ENCODE measurements around the gene C17orf67. TPM values are rescaled to one million over a fixed set of nuclear protein-coding genes. Genes with fewer than 3 reads are reported as not detected.
A peak's percentile ranks its signal among the peaks of the same experiment; 100 is the strongest.

Gene C17orf67, protein sequence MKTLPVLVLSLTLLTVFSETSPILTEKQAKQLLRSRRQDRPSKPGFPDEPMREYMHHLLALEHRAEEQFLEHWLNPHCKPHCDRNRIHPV
- total RNA-seq, result 1.6 and 2.4 TPM in 2 replicates
- long read RNA-seq, partial matches to known transcripts, result 0 of 1 reads
- long read RNA-seq, other reads (novel, unspliced or antisense), result 1 of 1 reads

DNA sequence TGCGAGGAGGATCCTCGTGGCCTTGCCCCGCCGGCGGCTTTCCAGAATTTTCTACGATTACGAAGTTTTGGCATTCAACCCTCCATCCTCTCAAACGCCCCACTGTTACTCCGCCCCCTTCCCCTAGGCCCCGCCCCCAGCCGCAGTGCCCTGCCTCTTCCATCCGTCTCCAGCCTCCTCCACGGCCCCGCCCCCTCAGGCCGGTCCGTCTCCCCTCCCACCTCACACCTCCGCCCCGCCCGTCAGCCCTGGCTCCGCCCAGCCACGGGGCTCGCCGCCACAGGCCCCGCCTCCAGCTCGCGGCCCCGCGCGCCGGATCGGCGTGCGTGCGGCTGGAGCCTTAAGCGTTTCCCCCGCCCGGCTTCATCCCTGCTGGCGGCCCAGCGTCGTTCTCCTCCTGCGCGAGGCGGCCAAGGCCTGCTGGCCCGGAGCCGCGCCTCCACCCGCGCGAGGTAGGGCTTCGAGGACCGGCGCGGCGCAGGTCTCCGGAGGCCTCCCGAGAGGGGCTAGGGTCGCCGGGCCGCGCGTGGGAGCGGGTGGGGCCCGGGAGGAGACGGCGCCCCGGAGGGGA lies at the start of gene C17orf67, which contains the start of gene DGKE:
Gene C17orf67 (minus strand): TSS at position 112 of the 571 bp plus-strand sequence. CDS start 18,110 bp downstream, outside the sequence.
Gene DGKE (plus strand): TSS at position 343 of the 571 bp plus-strand sequence. CDS start 645 bp downstream, outside the sequence.
- Mint-ChIP-seq H3K27me3 (ENCODE audit: unreplicated experiment) (no peaks in the 10 kb centered on the region), H3K9me3 (ENCODE audit: unreplicated experiment) (no peaks in the 10 kb centered on the region), H3K27ac (ENCODE audit: unreplicated experiment) (peak within 1 kb of the TSS; percentile 77), H3K36me3 (ENCODE audit: unreplicated experiment) (peaks cover 8% of the 10 kb centered on the region), H3K4me1 (ENCODE audit: unreplicated experiment) (peaks cover 17% of the 10 kb centered on the region), H3K4me3 (ENCODE audit: unreplicated experiment) (peak within 1 kb of the TSS; percentile 84)
- TF ChIP-seq, protein P1, sequence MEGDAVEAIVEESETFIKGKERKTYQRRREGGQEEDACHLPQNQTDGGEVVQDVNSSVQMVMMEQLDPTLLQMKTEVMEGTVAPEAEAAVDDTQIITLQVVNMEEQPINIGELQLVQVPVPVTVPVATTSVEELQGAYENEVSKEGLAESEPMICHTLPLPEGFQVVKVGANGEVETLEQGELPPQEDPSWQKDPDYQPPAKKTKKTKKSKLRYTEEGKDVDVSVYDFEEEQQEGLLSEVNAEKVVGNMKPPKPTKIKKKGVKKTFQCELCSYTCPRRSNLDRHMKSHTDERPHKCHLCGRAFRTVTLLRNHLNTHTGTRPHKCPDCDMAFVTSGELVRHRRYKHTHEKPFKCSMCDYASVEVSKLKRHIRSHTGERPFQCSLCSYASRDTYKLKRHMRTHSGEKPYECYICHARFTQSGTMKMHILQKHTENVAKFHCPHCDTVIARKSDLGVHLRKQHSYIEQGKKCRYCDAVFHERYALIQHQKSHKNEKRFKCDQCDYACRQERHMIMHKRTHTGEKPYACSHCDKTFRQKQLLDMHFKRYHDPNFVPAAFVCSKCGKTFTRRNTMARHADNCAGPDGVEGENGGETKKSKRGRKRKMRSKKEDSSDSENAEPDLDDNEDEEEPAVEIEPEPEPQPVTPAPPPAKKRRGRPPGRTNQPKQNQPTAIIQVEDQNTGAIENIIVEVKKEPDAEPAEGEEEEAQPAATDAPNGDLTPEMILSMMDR (IDR thresholded peaks at IDR 0.05), result no peak
- peak; percentile 99 for DNase-seq (ENCODE audit: extremely low spot score, unreplicated experiment)

DNA sequence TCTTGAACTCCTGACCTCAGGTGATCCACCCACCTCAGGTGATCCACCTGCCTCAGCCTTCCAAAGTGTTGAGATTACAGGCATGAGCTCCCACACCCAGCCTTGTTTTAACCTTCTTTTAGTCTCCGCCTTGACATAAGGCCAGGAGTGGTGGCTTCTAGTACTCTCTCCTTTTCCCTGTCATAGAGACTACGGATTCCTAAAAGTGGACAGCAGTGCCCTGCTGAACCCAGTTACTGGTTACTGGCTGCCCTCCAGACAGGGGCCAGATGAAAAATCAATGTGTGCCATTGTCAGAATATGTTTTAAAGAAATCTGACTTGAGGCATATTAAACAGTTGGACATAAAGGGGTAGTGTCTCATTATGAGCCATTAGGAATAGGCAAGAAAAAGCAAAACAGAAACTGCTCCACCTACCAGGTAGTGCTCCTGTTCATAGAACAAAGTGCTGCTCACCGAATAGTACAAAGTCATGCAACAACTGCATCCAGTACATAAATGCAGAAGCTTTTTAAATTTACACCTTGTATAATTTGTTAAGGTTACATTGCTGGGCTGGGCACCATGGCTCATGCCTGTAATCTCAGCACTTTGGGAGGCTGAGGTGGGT lies 48.1 kb upstream of the C17orf67 start:
- no peaks in the 10 kb centered on the region for H3K9me3 Mint-ChIP-seq (ENCODE audit: unreplicated experiment)
- no peak overlapping the region for H3K4me3 Mint-ChIP-seq (ENCODE audit: unreplicated experiment)
- H3K27me3 Mint-ChIP-seq (ENCODE audit: unreplicated experiment), result no peaks in the 10 kb centered on the region
- H3K4me1 Mint-ChIP-seq (ENCODE audit: unreplicated experiment), result no peaks in the 10 kb centered on the region
- DNase-seq (ENCODE audit: extremely low spot score, unreplicated experiment), result peak; percentile 46
- no peak overlapping the region for H3K27ac Mint-ChIP-seq (ENCODE audit: unreplicated experiment)
- TF ChIP-seq, protein P1 (IDR thresholded peaks at IDR 0.05), result no peak
- no peaks in the 10 kb centered on the region for H3K36me3 Mint-ChIP-seq (ENCODE audit: unreplicated experiment)

DNA sequence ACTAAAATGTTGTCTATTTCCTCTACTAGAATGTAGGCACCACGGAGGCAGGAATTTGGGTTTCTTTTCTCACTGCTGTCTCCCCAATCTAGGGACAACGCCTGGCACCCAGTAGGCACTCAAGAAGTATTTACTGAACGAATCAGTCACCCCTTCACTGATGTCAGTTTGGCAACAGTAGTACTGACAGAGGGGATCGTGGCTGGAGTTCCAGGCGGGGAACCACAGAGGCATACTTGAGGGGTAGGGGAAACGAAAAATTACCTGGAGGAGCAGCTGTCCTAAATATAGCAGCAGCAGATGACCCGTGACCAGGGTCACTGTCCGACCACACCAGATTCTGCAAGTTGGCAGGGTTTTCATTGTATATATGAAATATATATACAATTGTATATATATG lies 46.9 kb upstream of the C17orf67 start:
- Mint-ChIP-seq H3K27me3 (ENCODE audit: unreplicated experiment) (peaks cover 2% of the 10 kb centered on the region), H3K4me1 (ENCODE audit: unreplicated experiment) (no peaks in the 10 kb centered on the region), H3K4me3 (ENCODE audit: unreplicated experiment) (no peak overlapping the region), H3K36me3 (ENCODE audit: unreplicated experiment) (no peaks in the 10 kb centered on the region), H3K27ac (ENCODE audit: unreplicated experiment) (no peak overlapping the region), H3K9me3 (ENCODE audit: unreplicated experiment) (no peaks in the 10 kb centered on the region)
- TF ChIP-seq, protein P1 (IDR thresholded peaks at IDR 0.05), result no peak
- DNase-seq (ENCODE audit: extremely low spot score, unreplicated experiment), result peak; percentile 38

DNA sequence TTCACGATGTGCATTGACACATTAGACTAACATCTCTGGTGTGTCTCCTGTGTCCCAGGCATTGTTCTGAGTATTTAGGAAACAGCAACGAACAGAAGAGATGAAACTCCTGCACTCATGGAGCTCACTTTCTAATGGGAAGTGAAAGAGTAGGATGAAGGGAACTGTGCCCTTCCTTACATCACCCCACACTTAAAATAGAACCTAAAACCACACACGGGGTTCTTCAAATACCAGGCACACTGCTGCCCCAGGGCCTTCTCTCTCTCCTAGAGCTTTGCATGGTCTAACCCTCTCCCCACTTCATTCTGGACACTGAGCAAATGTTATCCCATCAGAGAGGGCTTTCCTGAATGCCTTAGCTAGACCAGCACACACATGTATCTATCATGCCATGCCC lies 46.4 kb upstream of the C17orf67 start:
- no peak overlapping the region for H3K4me3 Mint-ChIP-seq (ENCODE audit: unreplicated experiment)
- H3K9me3 Mint-ChIP-seq (ENCODE audit: unreplicated experiment), result no peaks in the 10 kb centered on the region
- no peak overlapping the region for H3K27ac Mint-ChIP-seq (ENCODE audit: unreplicated experiment)
- no peaks in the 10 kb centered on the region for H3K36me3 Mint-ChIP-seq (ENCODE audit: unreplicated experiment)
- no peak for DNase-seq (ENCODE audit: extremely low spot score, unreplicated experiment)
- TF ChIP-seq, protein P1 (IDR thresholded peaks at IDR 0.05), result no peak
- H3K4me1 Mint-ChIP-seq (ENCODE audit: unreplicated experiment), result no peaks in the 10 kb centered on the region
- H3K27me3 Mint-ChIP-seq (ENCODE audit: unreplicated experiment), result peaks cover 2% of the 10 kb centered on the region

DNA sequence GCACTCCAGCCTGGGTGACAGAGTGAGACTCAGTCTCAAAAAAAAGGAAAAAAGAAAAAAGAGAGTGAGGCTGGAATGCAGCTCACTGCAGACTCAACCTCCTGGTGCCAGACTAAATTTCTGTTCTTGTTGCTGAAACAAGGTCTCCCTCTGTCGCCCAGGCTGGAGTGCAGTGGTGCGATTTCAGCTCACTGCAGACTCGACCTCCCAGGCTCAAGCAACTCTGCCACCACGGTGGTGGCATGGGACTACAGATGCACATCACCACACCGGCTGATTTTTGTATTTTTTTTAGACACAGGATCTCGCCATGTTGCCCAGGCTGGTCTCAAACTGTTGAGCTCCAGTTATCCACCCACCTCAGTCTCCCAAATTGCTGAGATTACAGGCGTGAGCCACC lies 45.6 kb upstream of the C17orf67 start:
- no peaks in the 10 kb centered on the region for H3K9me3 Mint-ChIP-seq (ENCODE audit: unreplicated experiment)
- H3K36me3 Mint-ChIP-seq (ENCODE audit: unreplicated experiment), result no peaks in the 10 kb centered on the region
- no peak overlapping the region for H3K4me3 Mint-ChIP-seq (ENCODE audit: unreplicated experiment)
- peaks cover 2% of the 10 kb centered on the region for H3K27me3 Mint-ChIP-seq (ENCODE audit: unreplicated experiment)
- H3K4me1 Mint-ChIP-seq (ENCODE audit: unreplicated experiment), result no peaks in the 10 kb centered on the region
- DNase-seq (ENCODE audit: extremely low spot score, unreplicated experiment), result peak; percentile 54
- TF ChIP-seq, protein P1 (IDR thresholded peaks at IDR 0.05), result no peak
- no peak overlapping the region for H3K27ac Mint-ChIP-seq (ENCODE audit: unreplicated experiment)
